CD4-positive, alpha-beta T cell (primary cell): ENCODE data around the gene CCIN. TPM values are rescaled to one million over a fixed set of nuclear protein-coding genes. Genes with fewer than 3 reads are reported as not detected.
A peak's percentile ranks its signal among the peaks of the same experiment; 100 is the strongest.

Source experiments
- ATAC-seq: fragments of 200-7000 bp; cut with Tn5 transposase; one replicate; pipeline ENCODE4 v1.10.0; 2022; ENCODE audit warnings: mild to moderate bottlenecking; ENCODE audit not compliant: poor library complexity
- CTCF ChIA-PET: fragments of 350-600 bp; sonication (Branson Sonifier 250); formaldehyde crosslinking; loops from one replicate; lab custom pipeline; 2021; ENCODE audit warnings: antibody characterized with exemption, inconsistent platforms; lab: Charles Lee
- POLR2A ChIA-PET: fragments of 350-600 bp; sonication (Branson Sonifier 250); formaldehyde crosslinking; loops from one replicate; lab custom pipeline; 2021; ENCODE audit warnings: antibody characterized with exemption, inconsistent platforms; lab: Charles Lee
- DNase-seq, 14 experiments: peaks; one replicate each; pipeline ENCODE4 v3.0.0-alpha.2; 2013 to 2020; ENCODE audit warnings: mixed read lengths in 2 of 14
- H3K27ac ChIP-seq, 2 donors: one replicate each; pipeline versions ENCODE4 v1.5.1 to v1.7.0; 2013; ENCODE audit warnings: low read length in 2 of 2, low read depth in 1 of 2, mild to moderate bottlenecking in 1 of 2
- H3K27me3 ChIP-seq, 2 experiments: 1 replicate in 1 of 2; 2 replicates in 1 of 2; pipeline versions ENCODE4 v1.6.1 to v1.7.0; 2013; ENCODE audit warnings: low read length in 2 of 2, control low read depth in 1 of 2, mild to moderate bottlenecking in 1 of 2, moderate library complexity in 1 of 2; ENCODE audit not compliant: insufficient read depth in 2 of 2, control insufficient read depth in 1 of 2
- H3K36me3 ChIP-seq: one replicate; pipeline ENCODE4 v1.6.1; 2013; ENCODE audit warnings: low read length, control low read depth; ENCODE audit not compliant: insufficient read depth
- H3K4me1 ChIP-seq: one replicate; pipeline ENCODE4 v1.6.1; 2013; ENCODE audit warnings: low read length, control low read depth; ENCODE audit not compliant: insufficient read depth
- H3K4me3 ChIP-seq: one replicate; pipeline ENCODE4 v1.5.1; 2013; ENCODE audit warnings: mild to moderate bottlenecking, low read length, moderate library complexity
- H3K9me3 ChIP-seq, 2 experiments: 1 replicate in 1 of 2; 2 replicates in 1 of 2; pipeline versions ENCODE4 v1.6.1 to v1.7.0; 2013; ENCODE audit warnings: low read length in 2 of 2, mild to moderate bottlenecking in 2 of 2, control low read depth in 1 of 2, moderate library complexity in 1 of 2; ENCODE audit not compliant: control insufficient read depth in 1 of 2, insufficient read depth in 1 of 2
- H3K27ac Mint-ChIP-seq: one replicate; pipeline ENCODE4 v1.8.0; 2020; ENCODE audit warnings: mixed read lengths
- H3K27me3 Mint-ChIP-seq: one replicate; pipeline ENCODE4 v1.8.0; 2021; ENCODE audit warnings: mixed read lengths
- H3K36me3 Mint-ChIP-seq: one replicate; pipeline ENCODE4 v1.8.0; 2021; ENCODE audit warnings: low read depth, mixed read lengths
- H3K4me1 Mint-ChIP-seq: one replicate; pipeline ENCODE4 v1.8.0; 2021; ENCODE audit warnings: low read depth, mixed read lengths
- H3K4me3 Mint-ChIP-seq: one replicate; pipeline ENCODE4 v1.8.0; 2020; ENCODE audit warnings: mild to moderate bottlenecking, mixed read lengths
- H3K9me3 Mint-ChIP-seq: one replicate; pipeline ENCODE4 v1.8.0; 2020; ENCODE audit warnings: mixed read lengths
- intact Hi-C, 2 experiments: fragments of 100-400 bp; cut with DNase I in 1 of 2; cut with micrococcal nuclease in 1 of 2; formaldehyde crosslinking; loops; one replicate each; pipeline versions ENCODE4 v1.15.1 to v1.9.0; 2023 to 2025; cut with DNase I, micrococcal nuclease
- total RNA-seq, 174 experiments: library from RNA in 2 of 174; stranded (reverse) in 2 of 174; gene quantifications; one replicate each; pipeline ENCODE4 v1.2.3 and lab custom pipeline; 2021 to 2026
- TF ChIP-seq, protein P1 (sequence below): fragments of 200-600 bp; IDR thresholded peaks from one replicate; pipeline ENCODE4 v1.8.0; 2022; ENCODE audit warnings: antibody characterized with exemption, mild to moderate bottlenecking

CCIN gene
- total RNA-seq, 2 experiments from 2014 or later: 0.22 to 0.36 TPM

DNA sequence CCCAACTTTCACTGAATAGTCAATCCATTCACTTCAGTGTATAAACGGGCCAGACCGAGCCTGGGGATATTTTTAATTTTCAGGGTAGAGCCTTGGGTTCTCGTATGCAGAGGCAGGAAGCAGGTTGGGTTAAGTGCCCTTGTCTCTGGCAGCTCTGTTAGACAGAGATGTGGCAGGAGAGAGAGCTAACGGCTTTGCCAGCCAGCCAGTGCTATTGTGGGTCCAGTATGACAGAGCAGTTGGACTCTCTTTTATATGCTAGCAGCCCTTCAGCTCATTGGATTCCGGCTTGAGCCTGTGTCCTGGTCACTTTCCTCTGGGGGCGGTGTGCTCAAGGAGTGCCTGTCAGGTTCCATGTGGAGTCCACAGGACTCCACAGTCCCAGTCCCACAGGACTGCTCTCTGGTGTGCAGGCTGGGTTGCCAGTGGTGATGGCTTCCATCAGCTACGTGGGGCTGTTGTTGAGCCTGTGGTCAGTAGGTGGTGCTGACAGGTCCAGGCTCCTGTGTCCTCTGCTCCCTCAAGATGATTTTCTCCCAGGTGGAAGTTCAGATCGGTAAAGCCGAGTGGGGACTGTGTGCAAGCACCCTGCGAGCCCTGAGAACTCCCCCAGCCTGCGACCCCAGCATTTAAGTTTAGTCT is 35.8 kb downstream of the CCIN start:
- H3K36me3 Mint-ChIP-seq: peaks cover 100% of the 10 kb centered on the region
- POLR2A ChIA-PET: interaction anchor here (1.3 kb wide), 1 partner anchor 14 kb away, joined by 4 read pairs; the partner anchor contains the start of gene CLTA

DNA sequence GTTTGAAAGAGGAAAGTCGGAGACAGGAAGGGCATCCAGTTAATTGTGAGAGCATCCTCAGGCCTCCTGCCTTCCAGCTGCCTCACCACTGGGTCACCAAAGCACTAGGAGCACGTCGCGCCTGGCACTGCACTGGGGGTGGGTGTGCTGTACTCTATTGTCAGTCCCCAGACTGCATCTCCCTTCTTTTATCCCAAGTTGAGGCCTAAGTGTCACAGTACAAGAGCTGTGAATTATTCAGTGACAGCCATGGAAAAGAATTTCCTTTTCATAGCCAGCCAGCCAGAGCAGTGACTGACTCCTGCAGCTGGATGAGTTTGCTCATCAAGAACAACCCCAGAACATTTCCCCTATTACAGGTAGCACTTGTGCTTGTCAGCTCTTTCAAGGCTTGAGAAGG is 37.8 kb downstream of the CCIN start:
- H3K27ac Mint-ChIP-seq: peak overlapping the region; percentile 72
- H3K4me3 Mint-ChIP-seq: no peak overlapping the region
- POLR2A ChIA-PET: no interaction called here
- H3K4me1 Mint-ChIP-seq: peaks cover 56% of the 10 kb centered on the region
- Histone ChIP-seq H3K27me3 (no peaks in the 10 kb centered on the region), H3K4me1 (peaks cover 35% of the 10 kb centered on the region), H3K4me3 (no peak overlapping the region), H3K27ac (peak overlapping the region in 1 of 2 donors; percentile 11), H3K36me3 (peaks cover 95% of the 10 kb centered on the region), H3K9me3 (no peaks in the 10 kb centered on the region)
- no peaks in the 10 kb centered on the region for H3K27me3 Mint-ChIP-seq
- CTCF ChIA-PET: no interaction called here
- no peak for DNase-seq
- ATAC-seq: no peak
- no peaks in the 10 kb centered on the region for H3K9me3 Mint-ChIP-seq
- TF ChIP-seq, protein P1, sequence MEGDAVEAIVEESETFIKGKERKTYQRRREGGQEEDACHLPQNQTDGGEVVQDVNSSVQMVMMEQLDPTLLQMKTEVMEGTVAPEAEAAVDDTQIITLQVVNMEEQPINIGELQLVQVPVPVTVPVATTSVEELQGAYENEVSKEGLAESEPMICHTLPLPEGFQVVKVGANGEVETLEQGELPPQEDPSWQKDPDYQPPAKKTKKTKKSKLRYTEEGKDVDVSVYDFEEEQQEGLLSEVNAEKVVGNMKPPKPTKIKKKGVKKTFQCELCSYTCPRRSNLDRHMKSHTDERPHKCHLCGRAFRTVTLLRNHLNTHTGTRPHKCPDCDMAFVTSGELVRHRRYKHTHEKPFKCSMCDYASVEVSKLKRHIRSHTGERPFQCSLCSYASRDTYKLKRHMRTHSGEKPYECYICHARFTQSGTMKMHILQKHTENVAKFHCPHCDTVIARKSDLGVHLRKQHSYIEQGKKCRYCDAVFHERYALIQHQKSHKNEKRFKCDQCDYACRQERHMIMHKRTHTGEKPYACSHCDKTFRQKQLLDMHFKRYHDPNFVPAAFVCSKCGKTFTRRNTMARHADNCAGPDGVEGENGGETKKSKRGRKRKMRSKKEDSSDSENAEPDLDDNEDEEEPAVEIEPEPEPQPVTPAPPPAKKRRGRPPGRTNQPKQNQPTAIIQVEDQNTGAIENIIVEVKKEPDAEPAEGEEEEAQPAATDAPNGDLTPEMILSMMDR: no peak
- intact Hi-C loops: no loop called here
- peaks cover 100% of the 10 kb centered on the region for H3K36me3 Mint-ChIP-seq

More for the DNA sequence above, 35.8 kb downstream of the CCIN start:
- Histone ChIP-seq H3K4me1 (peaks cover 27% of the 10 kb centered on the region), H3K27ac (no peak overlapping the region), H3K27me3 (no peaks in the 10 kb centered on the region), H3K36me3 (peaks cover 95% of the 10 kb centered on the region), H3K4me3 (no peak overlapping the region), H3K9me3 (no peaks in the 10 kb centered on the region)
- Mint-ChIP-seq H3K4me1 (peaks cover 44% of the 10 kb centered on the region), H3K27me3 (no peaks in the 10 kb centered on the region), H3K9me3 (no peaks in the 10 kb centered on the region), H3K4me3 (no peak overlapping the region), H3K27ac (no peak overlapping the region)
- TF ChIP-seq, protein P1: no peak
- CTCF ChIA-PET: no interaction called here
- intact Hi-C loops: no loop called here
- ATAC-seq: no peak
- DNase-seq: no peak

DNA sequence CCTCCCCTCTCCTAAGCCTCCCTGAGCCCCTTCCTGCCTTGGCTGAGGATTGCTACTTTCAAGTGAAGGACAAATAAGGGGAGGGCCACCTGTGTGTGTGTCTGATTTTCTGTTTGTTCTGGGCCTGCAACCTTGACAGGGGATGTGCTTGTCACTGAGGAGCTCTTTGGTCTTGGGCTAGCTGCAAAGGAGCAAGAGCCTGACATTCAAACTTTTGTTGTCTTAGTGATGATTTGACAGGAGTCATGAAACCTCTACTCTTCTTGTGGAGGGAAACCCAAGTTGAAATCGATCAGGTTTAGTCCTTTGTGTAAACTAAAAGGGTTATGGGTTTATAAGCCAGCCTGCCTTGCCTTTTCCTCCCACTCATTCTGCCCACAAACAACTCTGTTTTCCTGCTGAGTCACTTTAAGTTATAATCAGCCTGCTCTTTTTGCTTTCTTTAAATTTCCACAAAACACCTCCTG is 38.4 kb downstream of the CCIN start:
- no peaks in the 10 kb centered on the region for H3K9me3 ChIP-seq
- Mint-ChIP-seq H3K27ac (peak overlapping the region; percentile 72), H3K4me1 (peaks cover 56% of the 10 kb centered on the region), H3K9me3 (no peaks in the 10 kb centered on the region), H3K4me3 (no peak overlapping the region), H3K36me3 (peaks cover 100% of the 10 kb centered on the region), H3K27me3 (no peaks in the 10 kb centered on the region)
- peaks cover 35% of the 10 kb centered on the region for H3K4me1 ChIP-seq
- no peaks in the 10 kb centered on the region for H3K27me3 ChIP-seq
- ATAC-seq (no peak), DNase-seq (no peak)
- peaks cover 95% of the 10 kb centered on the region for H3K36me3 ChIP-seq
- intact Hi-C loops: no loop called here
- H3K4me3 ChIP-seq: no peak overlapping the region
- CTCF ChIA-PET: no interaction called here
- H3K27ac ChIP-seq: peak overlapping the region in 1 of 2 donors; percentile 11
- TF ChIP-seq, protein P1: no peak
- POLR2A ChIA-PET: interaction anchor here (0.5 kb wide), 1 partner anchor 52 kb away, joined by 3 read pairs; no protein-coding TSS in a partner anchor
